HUES6 (cell line): ENCODE results near the gene OPN1MW3.
"Not testable (repeated sequence)": the region's sequence is repeated elsewhere in the genome, so short reads cannot be mapped to it uniquely, and the experiment has no call there.

Experiments used
- H3K27ac ChIP-seq: 2 replicates; pipeline ENCODE4 v1.7.0; 2013; ENCODE audit warnings: low read depth, mild to moderate bottlenecking, low read length, inconsistent platforms
- H3K27me3 ChIP-seq: 2 replicates; pipeline ENCODE4 v1.6.1; 2013; ENCODE audit warnings: low read length; ENCODE audit not compliant: control insufficient read depth, insufficient read depth
- H3K36me3 ChIP-seq: 2 replicates; pipeline ENCODE4 v1.6.1; 2013; ENCODE audit warnings: low read length; ENCODE audit not compliant: control insufficient read depth, insufficient read depth
- H3K4me1 ChIP-seq: 2 replicates; pipeline ENCODE4 v1.6.1; 2013; ENCODE audit warnings: low read length; ENCODE audit not compliant: control insufficient read depth, insufficient read depth
- H3K4me3 ChIP-seq: 2 replicates; pipeline ENCODE4 v1.5.1; 2013; ENCODE audit warnings: low read depth, low read length
- H3K9ac ChIP-seq: one replicate; pipeline ENCODE4 v1.6.1; 2013; ENCODE audit warnings: mild to moderate bottlenecking, low read length
- H3K9me3 ChIP-seq: 2 replicates; pipeline ENCODE4 v1.6.1; 2013; ENCODE audit warnings: low read depth, low read length; ENCODE audit not compliant: control insufficient read depth, insufficient read depth

The OPN1MW3 gene

DNA sequence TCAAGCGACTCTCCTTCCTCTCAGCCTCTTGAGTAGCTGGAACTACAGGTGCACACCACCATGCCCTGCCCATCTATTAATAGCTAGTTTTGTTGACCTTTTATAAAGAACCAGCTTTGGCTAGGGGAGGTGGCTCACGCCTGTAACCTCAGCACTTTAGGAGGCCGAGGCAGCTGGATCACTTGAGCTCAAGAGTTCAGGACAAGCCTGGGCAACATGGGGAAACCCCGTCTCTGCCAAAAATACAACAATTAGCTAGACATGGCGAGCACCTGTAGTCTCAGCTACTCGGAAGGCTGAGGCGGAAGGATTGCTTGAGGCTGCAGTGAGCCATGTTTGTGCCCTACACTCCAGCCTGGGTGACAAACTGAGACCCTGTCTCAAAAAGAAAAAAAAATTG lies 40.9 kb downstream of the OPN1MW3 start:
- Histone ChIP-seq H3K4me3 (no peak overlapping the region), H3K27me3 (no peaks in the 10 kb centered on the region), H3K27ac (no peak overlapping the region), H3K9ac (no peak overlapping the region), H3K4me1 (no peaks in the 10 kb centered on the region), H3K9me3 (peaks cover 19% of the 10 kb centered on the region), H3K36me3 (no peaks in the 10 kb centered on the region)

DNA sequence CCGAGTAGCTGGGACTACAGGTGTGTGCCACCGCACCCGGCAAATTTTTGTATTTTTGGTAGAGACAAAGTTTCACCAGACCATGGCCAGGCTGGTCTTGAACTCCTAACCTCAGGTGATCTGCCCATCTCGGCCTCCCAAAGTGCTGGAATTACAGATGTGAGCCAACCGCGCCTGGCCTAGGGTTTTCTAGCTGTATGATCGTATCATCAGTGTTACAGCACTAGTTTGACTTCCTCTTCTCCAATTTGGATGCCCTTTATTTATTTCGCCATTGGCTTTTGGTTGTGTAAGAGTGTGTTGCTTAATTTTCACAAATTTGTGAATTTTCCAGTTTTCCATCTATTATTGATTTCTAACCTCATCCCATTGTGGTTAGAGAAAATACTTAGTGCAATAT lies 43.4 kb downstream of the OPN1MW3 start:
- H3K27ac ChIP-seq = no peak overlapping the region
- H3K36me3 ChIP-seq = no peaks in the 10 kb centered on the region
- no peaks in the 10 kb centered on the region for H3K27me3 ChIP-seq

DNA sequence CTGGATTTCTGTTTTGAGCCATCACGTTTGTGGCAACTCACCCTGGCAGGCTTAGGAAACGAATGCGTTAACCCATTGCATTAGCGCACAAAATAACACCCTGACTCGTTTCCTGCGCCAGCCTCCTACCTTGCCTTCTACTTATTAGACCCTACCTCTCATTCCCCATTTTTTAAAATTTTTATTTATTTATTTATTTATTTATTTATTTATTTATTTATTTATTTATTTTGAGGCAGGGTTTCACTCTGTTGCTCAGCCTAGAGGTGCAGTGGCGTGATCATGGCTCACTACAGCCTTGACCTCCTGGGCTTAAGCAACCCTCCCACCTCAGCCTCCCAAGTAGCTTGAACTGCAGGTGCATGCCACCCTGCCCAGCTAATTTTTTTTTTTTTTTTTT lies 45.6 kb downstream of the OPN1MW3 start:
- H3K27ac ChIP-seq, H3K4me1 ChIP-seq, H3K9ac ChIP-seq, H3K9me3 ChIP-seq, H3K4me3 ChIP-seq, H3K36me3 ChIP-seq, H3K27me3 ChIP-seq: not testable (repeated sequence)

More for the DNA sequence above, 43.4 kb downstream of the OPN1MW3 start:
- H3K4me1 ChIP-seq = peaks cover 10% of the 10 kb centered on the region; the same call in 1 of the 2 replicates
- no peak overlapping the region for H3K4me3 ChIP-seq
- no peak overlapping the region for H3K9ac ChIP-seq
- H3K9me3 ChIP-seq = peaks cover 13% of the 10 kb centered on the region

DNA sequence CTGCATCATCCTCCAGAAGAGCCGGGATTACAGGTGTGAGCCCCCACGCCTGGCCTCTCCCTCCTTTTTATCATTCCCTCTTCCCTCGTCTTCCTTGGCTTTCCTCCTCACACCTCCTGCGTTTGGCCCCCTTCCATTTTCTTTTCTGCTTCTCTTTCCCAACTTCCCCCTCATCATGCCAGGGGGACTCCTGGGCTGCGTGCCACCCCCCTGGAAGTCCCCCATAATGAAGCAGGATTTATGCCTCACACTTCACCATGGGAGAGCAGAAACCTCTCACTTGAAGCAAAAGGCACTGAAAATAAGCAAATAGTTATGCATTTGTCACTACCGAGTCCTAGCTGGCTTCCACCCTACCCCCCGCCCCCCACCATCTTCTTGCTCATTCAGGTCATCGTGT lies 46.1 kb downstream of the OPN1MW3 start:
- Histone ChIP-seq H3K36me3 (no peaks in the 10 kb centered on the region), H3K9ac (no peak overlapping the region), H3K9me3 (peaks cover 7% of the 10 kb centered on the region; the same call in 1 of the 2 replicates), H3K4me1 (peaks cover 10% of the 10 kb centered on the region; the same call in 1 of the 2 replicates), H3K27me3 (no peaks in the 10 kb centered on the region), H3K27ac (no peak overlapping the region), H3K4me3 (no peak overlapping the region)

DNA sequence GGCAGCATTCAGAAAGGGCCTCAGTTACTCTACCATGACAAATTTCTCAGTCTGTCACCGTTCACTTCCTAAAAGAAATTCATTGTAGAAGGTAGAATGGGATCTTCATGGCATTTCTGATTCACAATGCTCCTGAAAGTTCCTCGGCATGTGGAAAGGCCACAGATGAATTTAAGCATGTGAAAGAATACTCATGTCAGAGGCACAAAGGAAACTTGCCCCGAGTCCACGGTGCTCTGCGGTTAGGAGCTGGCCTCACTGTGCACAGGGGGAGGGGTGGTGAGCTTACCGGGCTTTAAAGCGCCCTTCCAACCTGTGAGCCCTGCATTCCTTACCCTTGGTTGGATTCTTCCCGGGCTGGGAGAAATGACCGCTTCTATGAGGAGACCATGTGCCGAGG lies 47.5 kb downstream of the OPN1MW3 start:
- Histone ChIP-seq H3K4me3 (no peak overlapping the region), H3K9me3 (peaks cover 10% of the 10 kb centered on the region; the same call in 1 of the 2 replicates), H3K9ac (no peak overlapping the region), H3K4me1 (peaks cover 10% of the 10 kb centered on the region; the same call in 1 of the 2 replicates), H3K36me3 (no peaks in the 10 kb centered on the region), H3K27me3 (no peaks in the 10 kb centered on the region), H3K27ac (no peak overlapping the region)

DNA sequence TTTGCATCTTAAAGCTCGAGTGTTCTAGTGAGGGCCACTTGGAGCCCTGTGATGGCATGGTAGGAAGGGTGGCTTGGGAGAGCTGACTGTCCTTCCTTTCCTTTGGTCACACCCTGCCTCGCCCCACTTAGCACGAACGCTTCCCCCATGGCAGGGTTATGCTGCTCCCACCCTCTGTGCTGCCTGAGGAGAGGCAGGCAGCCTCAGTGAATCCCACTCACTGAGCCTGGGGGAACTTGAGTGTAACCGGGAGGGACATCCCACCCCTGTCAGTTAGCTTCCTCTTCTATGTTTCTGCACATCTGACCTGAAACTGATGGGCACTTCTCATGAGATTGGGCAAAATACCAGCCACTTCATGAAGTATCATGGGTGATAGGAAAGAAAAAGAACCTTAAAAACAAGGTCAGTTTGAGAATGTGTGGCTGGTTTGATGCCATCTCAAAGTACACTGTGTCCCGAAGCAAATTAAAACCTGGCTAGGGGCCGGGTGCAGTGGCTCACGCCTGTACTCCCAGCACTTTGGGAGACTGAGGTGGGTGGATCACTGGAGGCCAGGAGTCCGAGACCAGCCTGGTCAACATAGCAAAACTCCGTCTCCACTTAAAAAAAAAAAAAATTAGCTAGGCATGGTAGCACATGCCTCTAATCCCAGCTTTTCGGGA lies 48.3 kb downstream of the OPN1MW3 start:
- Histone ChIP-seq H3K9me3 (peaks cover 10% of the 10 kb centered on the region; the same call in 1 of the 2 replicates), H3K4me1 (peaks cover 10% of the 10 kb centered on the region; the same call in 1 of the 2 replicates), H3K36me3 (no peaks in the 10 kb centered on the region), H3K27ac (no peak overlapping the region), H3K27me3 (no peaks in the 10 kb centered on the region), H3K4me3 (no peak overlapping the region), H3K9ac (no peak overlapping the region)

DNA sequence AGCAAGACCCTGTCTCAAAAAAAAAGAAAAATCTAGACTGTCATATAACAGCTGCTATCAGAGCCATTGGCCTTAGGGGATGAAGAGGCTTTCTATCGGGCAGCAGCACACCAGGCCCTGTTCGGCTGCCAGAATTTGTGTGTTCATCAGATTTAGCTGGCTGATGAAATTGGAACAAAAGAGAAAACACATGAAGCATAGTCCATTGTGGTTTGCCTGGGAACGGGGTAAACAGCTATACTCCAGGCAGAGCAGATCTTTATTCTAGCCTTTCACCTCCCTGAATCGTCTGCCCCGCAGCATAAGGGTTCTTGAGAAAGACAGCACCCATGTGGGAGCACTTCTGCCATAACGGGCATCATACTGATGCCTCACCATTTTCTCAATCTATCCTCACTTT lies 49.8 kb downstream of the OPN1MW3 start:
- Histone ChIP-seq H3K36me3 (no peaks in the 10 kb centered on the region), H3K9ac (no peak overlapping the region), H3K4me1 (peaks cover 10% of the 10 kb centered on the region; the same call in 1 of the 2 replicates), H3K27me3 (no peaks in the 10 kb centered on the region), H3K4me3 (no peak overlapping the region), H3K9me3 (peaks cover 10% of the 10 kb centered on the region; the same call in 1 of the 2 replicates), H3K27ac (no peak overlapping the region)

DNA sequence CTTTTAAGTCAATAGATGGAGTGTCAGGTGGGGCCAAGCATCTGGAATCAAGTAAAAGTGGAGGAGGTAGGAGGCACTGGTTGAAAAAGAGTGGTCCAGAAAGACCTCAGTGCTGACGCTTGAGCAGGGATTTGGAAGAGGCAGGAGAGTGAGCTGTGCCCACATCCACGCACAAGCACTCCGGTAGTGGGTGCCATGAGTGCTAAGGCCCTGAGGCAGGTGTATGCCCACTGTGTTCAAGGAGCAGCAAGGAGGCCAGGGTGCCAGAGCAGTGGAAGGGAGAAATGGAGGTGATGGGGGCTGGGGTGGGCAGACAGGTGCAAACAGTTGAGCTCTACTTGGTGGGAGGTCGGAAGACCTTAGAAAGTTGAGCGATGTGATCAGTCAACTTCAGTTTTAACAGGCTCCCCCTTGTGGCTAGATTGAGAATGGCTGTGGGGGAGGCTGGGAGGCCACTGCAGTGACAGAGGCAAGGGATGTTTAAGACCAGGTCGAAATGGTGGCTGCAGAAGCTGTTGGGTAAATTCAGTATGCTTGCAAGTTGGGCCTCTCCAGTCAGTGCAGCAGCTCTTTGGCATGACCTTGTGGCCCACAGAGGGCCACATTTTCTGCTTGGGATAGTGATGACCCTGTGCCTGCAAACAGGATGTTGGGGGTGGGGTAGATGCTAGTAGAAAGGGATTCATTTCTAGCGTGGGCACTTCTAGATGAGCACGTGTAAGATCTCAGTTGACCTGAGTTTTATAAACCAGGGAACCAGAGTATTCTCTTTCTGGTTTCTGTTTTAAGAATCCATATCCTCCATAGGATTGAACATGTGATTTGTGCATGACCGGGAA lies 50.9 kb downstream of the OPN1MW3 start:
- Histone ChIP-seq H3K27me3 (no peaks in the 10 kb centered on the region), H3K27ac (no peak overlapping the region), H3K9ac (no peak overlapping the region), H3K4me3 (no peak overlapping the region), H3K36me3 (no peaks in the 10 kb centered on the region), H3K4me1 (peaks cover 10% of the 10 kb centered on the region; the same call in 1 of the 2 replicates), H3K9me3 (peaks cover 10% of the 10 kb centered on the region; the same call in 1 of the 2 replicates)

DNA sequence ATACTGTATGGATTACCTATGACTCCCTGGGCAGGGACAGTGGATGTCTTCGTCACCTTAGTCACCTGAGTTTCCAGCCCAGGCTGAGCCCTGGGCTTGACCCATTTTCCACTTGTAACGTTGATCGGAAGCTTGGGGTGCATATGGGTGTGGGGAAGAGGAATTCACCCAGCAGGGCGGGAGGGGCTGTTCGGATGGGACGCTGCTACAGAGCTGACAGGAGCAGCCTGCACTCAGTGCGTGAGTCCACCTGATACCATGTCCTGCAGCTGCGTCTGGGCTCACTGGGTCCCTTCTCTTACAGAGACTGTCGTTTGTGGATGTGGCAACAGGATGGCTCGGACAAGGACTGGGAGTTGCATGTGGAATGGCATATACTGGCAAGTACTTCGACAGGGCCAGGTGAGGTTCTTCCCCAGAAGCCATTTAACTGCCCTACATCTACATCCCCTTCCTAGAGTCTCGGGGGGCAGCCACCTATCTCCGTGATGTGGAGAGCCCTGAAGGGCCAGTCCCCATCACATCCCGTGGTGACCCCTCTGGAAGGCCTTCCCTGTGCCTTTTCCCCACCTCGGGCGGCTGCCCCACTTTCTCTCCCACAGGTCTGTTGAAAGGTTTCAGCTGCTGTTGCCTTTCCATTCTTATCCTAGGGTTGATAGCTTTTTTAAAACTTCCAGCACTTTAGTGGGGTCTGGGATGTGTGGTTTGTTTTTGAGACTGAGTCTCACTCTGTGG lies 51.8 kb downstream of the OPN1MW3 start:
- H3K4me1 ChIP-seq = peaks cover 10% of the 10 kb centered on the region; the same call in 1 of the 2 replicates
- H3K4me3 ChIP-seq = no peak overlapping the region
- no peak overlapping the region for H3K9ac ChIP-seq
- no peaks in the 10 kb centered on the region for H3K27me3 ChIP-seq
- peaks cover 10% of the 10 kb centered on the region; the same call in 1 of the 2 replicates for H3K9me3 ChIP-seq
- no peaks in the 10 kb centered on the region for H3K36me3 ChIP-seq
- H3K27ac ChIP-seq = no peak overlapping the region

DNA sequence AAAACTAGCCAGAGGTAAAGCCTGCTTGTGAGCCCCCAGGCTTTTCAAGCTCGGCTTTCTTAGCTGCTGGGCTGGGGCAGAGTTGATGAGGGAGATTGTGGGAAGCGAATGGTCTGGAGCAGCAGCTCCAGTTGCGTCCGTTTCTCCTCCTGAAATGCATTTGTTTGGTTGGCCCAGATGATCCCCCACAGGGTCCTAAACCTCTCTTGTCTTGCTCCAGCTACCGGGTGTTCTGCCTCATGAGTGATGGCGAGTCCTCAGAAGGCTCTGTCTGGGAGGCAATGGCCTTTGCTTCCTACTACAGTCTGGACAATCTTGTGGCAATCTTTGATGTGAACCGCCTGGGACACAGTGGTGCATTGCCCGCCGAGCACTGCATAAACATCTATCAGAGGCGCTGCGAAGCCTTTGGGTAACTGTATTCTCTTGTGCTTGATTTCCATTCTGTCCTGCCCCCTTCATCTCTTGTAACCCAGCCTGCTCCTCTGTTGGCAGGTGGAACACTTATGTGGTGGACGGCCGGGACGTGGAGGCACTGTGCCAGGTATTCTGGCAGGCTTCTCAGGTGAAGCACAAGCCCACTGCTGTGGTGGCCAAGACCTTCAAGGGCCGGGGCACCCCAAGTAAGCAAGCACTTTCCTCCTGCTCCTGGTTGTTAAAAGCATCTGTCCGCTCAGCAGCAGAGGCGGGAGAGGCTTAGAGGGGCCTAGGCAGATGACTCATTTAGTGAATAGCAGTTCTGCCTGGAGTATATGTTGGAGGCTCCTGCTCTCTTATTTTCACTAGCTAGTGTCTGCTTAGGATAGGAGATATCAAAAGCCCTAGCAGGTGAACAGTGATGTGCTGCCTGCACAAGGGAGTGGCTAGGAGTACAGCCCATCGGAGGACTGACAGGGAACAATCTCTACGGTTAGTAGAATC lies 53.5 kb downstream of the OPN1MW3 start:
- Histone ChIP-seq H3K4me3 (no peak overlapping the region), H3K36me3 (no peaks in the 10 kb centered on the region), H3K27ac (no peak overlapping the region), H3K9me3 (peaks cover 6% of the 10 kb centered on the region; the same call in 1 of the 2 replicates), H3K9ac (no peak overlapping the region), H3K27me3 (no peaks in the 10 kb centered on the region), H3K4me1 (no peaks in the 10 kb centered on the region)
